H9 (cell line): ENCODE measurements around the gene MRPL37. TPM values are rescaled to one million over a fixed set of nuclear protein-coding genes. Genes with fewer than 3 reads are reported as not detected.
A peak's percentile ranks its signal among the peaks of the same experiment; 100 is the strongest.

Source experiments
- DNase-seq: peaks from one replicate; pipeline ENCODE4 v3.0.0-alpha.2; 2017
- H2AFZ ChIP-seq: one replicate; pipeline ENCODE4 v1.6.1; 2013; ENCODE audit warnings: mild to moderate bottlenecking, low read length, control low read depth, moderate library complexity
- H2AK5ac ChIP-seq: 2 replicates; pipeline ENCODE4 v1.6.1; 2013; ENCODE audit warnings: low read length, control low read depth, mixed read lengths; ENCODE audit not compliant: insufficient read length
- H2BK120ac ChIP-seq: one replicate; pipeline ENCODE4 v1.6.1; 2013; ENCODE audit warnings: low read depth, mild to moderate bottlenecking, low read length, control low read depth, inconsistent platforms; ENCODE audit not compliant: poor library complexity, severe bottlenecking
- H2BK12ac ChIP-seq: 2 replicates; pipeline ENCODE4 v1.6.1; 2013; ENCODE audit warnings: low read length, control low read depth, mixed read lengths, low read depth; ENCODE audit not compliant: insufficient read length
- H2BK15ac ChIP-seq: 2 replicates; pipeline ENCODE4 v1.6.1; 2013; ENCODE audit warnings: low read depth, low read length, control low read depth
- H2BK20ac ChIP-seq: one replicate; pipeline ENCODE4 v1.6.1; 2013; ENCODE audit warnings: low read depth, mild to moderate bottlenecking, low read length, control low read depth, inconsistent platforms; ENCODE audit not compliant: poor library complexity, severe bottlenecking
- H2BK5ac ChIP-seq: 2 replicates; pipeline ENCODE4 v1.6.1; 2013; ENCODE audit warnings: low read length, control low read depth, mixed read lengths; ENCODE audit not compliant: insufficient read length
- H3K14ac ChIP-seq: 2 replicates; pipeline ENCODE4 v1.6.1; 2013; ENCODE audit warnings: low read length, control low read depth; ENCODE audit not compliant: insufficient read depth
- H3K18ac ChIP-seq: 2 replicates; pipeline ENCODE4 v1.6.1; 2013; ENCODE audit warnings: low read depth, mild to moderate bottlenecking, mixed read lengths, low read length, control low read depth; ENCODE audit not compliant: insufficient read length
- H3K23ac ChIP-seq: 2 replicates; pipeline ENCODE4 v1.6.1; 2013; ENCODE audit warnings: low read length, control low read depth, mixed read lengths, low read depth; ENCODE audit not compliant: insufficient read length
- H3K23me2 ChIP-seq: 2 replicates; pipeline ENCODE4 v1.6.1; 2013; ENCODE audit warnings: low read depth, mild to moderate bottlenecking, mixed read lengths, low read length, control low read depth; ENCODE audit not compliant: insufficient read length, poor library complexity, severe bottlenecking
- H3K27ac ChIP-seq: 2 replicates; pipeline ENCODE4 v1.5.1; 2013; ENCODE audit warnings: low read length, control low read depth, mixed read lengths, low read depth; ENCODE audit not compliant: insufficient read length
- H3K27me3 ChIP-seq: 2 replicates; pipeline ENCODE4 v1.6.1; 2013; ENCODE audit warnings: low read length, control low read depth, inconsistent platforms; ENCODE audit not compliant: insufficient read depth
- H3K4ac ChIP-seq: 2 replicates; pipeline ENCODE4 v1.6.1; 2013; ENCODE audit warnings: low read depth, mild to moderate bottlenecking, control low read depth, inconsistent platforms, low read length, moderate library complexity
- H3K4me1 ChIP-seq: 2 replicates; pipeline ENCODE4 v1.6.1; 2013; ENCODE audit warnings: low read length, control low read depth, inconsistent platforms; ENCODE audit not compliant: insufficient read depth
- H3K4me2 ChIP-seq: 2 replicates; pipeline ENCODE4 v1.6.1; 2013; ENCODE audit warnings: low read length, control low read depth, mixed read lengths; ENCODE audit not compliant: insufficient read length, insufficient read depth
- H3K56ac ChIP-seq: 2 replicates; pipeline ENCODE4 v1.6.1; 2013; ENCODE audit warnings: low read depth, mild to moderate bottlenecking, mixed read lengths, low read length, control low read depth; ENCODE audit not compliant: insufficient read length
- H3K79me1 ChIP-seq: 2 replicates; pipeline ENCODE4 v1.6.1; 2013; ENCODE audit warnings: low read depth, mild to moderate bottlenecking, moderate library complexity, low read length, control low read depth, inconsistent platforms; ENCODE audit not compliant: insufficient read depth, poor library complexity, severe bottlenecking
- H3K79me2 ChIP-seq: 2 replicates; pipeline ENCODE4 v1.6.1; 2013; ENCODE audit warnings: low read length, control low read depth, inconsistent platforms; ENCODE audit not compliant: insufficient read depth
- H3K9ac ChIP-seq: 2 replicates; pipeline ENCODE4 v1.6.1; 2013; ENCODE audit warnings: low read length, control low read depth, mixed read lengths; ENCODE audit not compliant: insufficient read length; ENCODE audit errors: extremely low read depth
- H3K9me3 ChIP-seq: one replicate; pipeline ENCODE4 v1.6.1; 2013; ENCODE audit warnings: low read depth, low read length, inconsistent platforms; ENCODE audit not compliant: control insufficient read depth
- H3T11ph ChIP-seq: one replicate; pipeline ENCODE4 v1.6.1; 2013; ENCODE audit warnings: mild to moderate bottlenecking, low read length, control low read depth, inconsistent platforms
- H4K20me1 ChIP-seq: one replicate; pipeline ENCODE4 v1.6.1; 2013; ENCODE audit not compliant: control insufficient read depth, insufficient read length, insufficient read depth
- H4K5ac ChIP-seq: 2 replicates; pipeline ENCODE4 v1.6.1; 2013; ENCODE audit warnings: low read depth, mild to moderate bottlenecking, mixed read lengths, low read length, control low read depth; ENCODE audit not compliant: insufficient read length
- H4K8ac ChIP-seq: replicated peaks from 2 replicates; pipeline ENCODE4 v1.6.1; 2013; ENCODE audit warnings: low read length, control low read depth, mixed read lengths, low read depth; ENCODE audit not compliant: insufficient read length
- H4K91ac ChIP-seq: 2 replicates; pipeline ENCODE4 v1.6.1; 2013; ENCODE audit warnings: low read depth, mild to moderate bottlenecking, moderate library complexity, mixed read lengths, low read length, control low read depth; ENCODE audit not compliant: insufficient read length
- H3K27ac Mint-ChIP-seq, 3 experiments: 2 replicates in 2 of 3; 3 replicates in 1 of 3; pipeline ENCODE4 v1.8.0; 2020 to 2021; ENCODE audit warnings: mixed read lengths in 3 of 3, mild to moderate bottlenecking in 1 of 3, moderate library complexity in 1 of 3
- H3K27me3 Mint-ChIP-seq: 2 replicates; pipeline ENCODE4 v1.8.0; 2021; ENCODE audit warnings: low read depth, mild to moderate bottlenecking, moderate library complexity, mixed read lengths
- H3K36me3 Mint-ChIP-seq, 3 experiments: 2 replicates in 2 of 3; 3 replicates in 1 of 3; pipeline ENCODE4 v1.8.0; 2020 to 2021; ENCODE audit warnings: low read depth in 3 of 3, mixed read lengths in 3 of 3; ENCODE audit not compliant: insufficient read depth in 1 of 3
- H3K4me1 Mint-ChIP-seq, 2 experiments: 2 replicates each; pipeline ENCODE4 v1.8.0; 2020; ENCODE audit warnings: mixed read lengths in 2 of 2
- H3K4me3 Mint-ChIP-seq, 2 experiments: 2 replicates in 1 of 2; 3 replicates in 1 of 2; pipeline ENCODE4 v1.8.0; 2020 to 2021; ENCODE audit warnings: mild to moderate bottlenecking in 2 of 2, mixed read lengths in 2 of 2, moderate library complexity in 1 of 2
- H3K9me3 Mint-ChIP-seq, 2 experiments: 2 replicates in 1 of 2; 3 replicates in 1 of 2; pipeline ENCODE4 v1.8.0; 2020; ENCODE audit warnings: mild to moderate bottlenecking in 2 of 2, mixed read lengths in 2 of 2, moderate library complexity in 1 of 2
- CTCF ChIP-seq: fragments of 200-600 bp; sonication (generic); conservative IDR thresholded peaks from 3 replicates; pipeline ENCODE4 v1.8.0; 2021; ENCODE audit warnings: antibody characterized with exemption, mild to moderate bottlenecking
- WGBS: extraction: QIAGEN DNeasy Blood & Tissue Kit; methylation state at CpG from one replicate; pipeline ENCODE4 v1.1.7; 2013; ENCODE audit warnings: missing lambda C conversion rate, low lambda C conversion rate, mixed read lengths; ENCODE audit not compliant: insufficient read length; ENCODE audit errors: extremely low coverage; 5-methylcytosine and 5-hydroxymethylcytosine counted together
- total RNA-seq: library from RNA; stranded (reverse); gene quantifications from 2 replicates; pipeline ENCODE4 v1.2.1, GENCODE V29; 2021

MRPL37 gene
- total RNA-seq, 1 experiment from 2014 or later: 123 TPM

GRCh38 chr1:54255026-54255702, 55.2 kb downstream of the MRPL37 start:
- H2AFZ ChIP-seq: no peak overlapping the region
- TF ChIP-seq CTCF: no peak
- H2BK20ac ChIP-seq: no peak overlapping the region
- H2BK15ac ChIP-seq: no peak overlapping the region
- peaks cover 2% of the 10 kb centered on the region for H3K79me1 ChIP-seq
- Mint-ChIP-seq H3K4me3 (no peak overlapping the region), H3K27ac (0 out of 7 replicates have a peak overlapping the region, but pooled peaks of 1 of the 3 experiments have one; percentile 30), H3K9me3 (no peaks in the 10 kb centered on the region), H3K36me3 (peaks cover 3 to 27% (median 24%) of the 10 kb centered on the region in 3 experiments; a peak in 5 of 7 replicates), H3K4me1 (peaks cover 28 to 30% of the 10 kb centered on the region in 2 experiments), H3K27me3 (no peaks in the 10 kb centered on the region)
- no peaks in the 10 kb centered on the region for H3K9me3 ChIP-seq
- H3K27me3 ChIP-seq: no peaks in the 10 kb centered on the region
- H3K18ac ChIP-seq: no peak overlapping the region
- peaks cover 6% of the 10 kb centered on the region for H4K20me1 ChIP-seq
- H3K4me2 ChIP-seq: no peak overlapping the region
- WGBS: no CpG with 5 or more reads among the region's 9 CpGs
- no peak overlapping the region for H3K56ac ChIP-seq
- H3K79me2 ChIP-seq: no peaks in the 10 kb centered on the region
- no peak overlapping the region for H2BK12ac ChIP-seq
- no peak overlapping the region for H4K91ac ChIP-seq
- no peaks in the 10 kb centered on the region; the same call in 1 of the 2 replicates for H3K4me1 ChIP-seq
- H4K5ac ChIP-seq: no peak overlapping the region
- no peak overlapping the region for H3K4ac ChIP-seq
- no peak overlapping the region for H3K14ac ChIP-seq
- H3K27ac ChIP-seq: no peak overlapping the region
- no peaks in the 10 kb centered on the region for H3K23me2 ChIP-seq
- no peak overlapping the region for H2BK120ac ChIP-seq
- no peak overlapping the region for H3K9ac ChIP-seq
- H2AK5ac ChIP-seq: no peak overlapping the region
- H2BK5ac ChIP-seq: no peak overlapping the region
- no peak overlapping the region for H4K8ac ChIP-seq
- H3T11ph ChIP-seq: no peak overlapping the region
- no peak for DNase-seq
- no peak overlapping the region for H3K23ac ChIP-seq
